LNCaP clone FGC (cell line): Measurements from ENCODE around the gene TOE1.
A peak's percentile ranks its signal among the peaks of the same experiment; 100 is the strongest.

Source experiments
- DNase-seq: peaks from one replicate; pipeline ENCODE4 v3.0.0-alpha.2; 2011; ENCODE audit warnings: low read depth
- H3K4me3 ChIP-seq: 2 replicates; pipeline ENCODE4 v1.5.1; 2011; ENCODE audit warnings: mild to moderate bottlenecking, low read depth, low read length, control low read depth
- TF ChIP-seq, protein P1 (sequence below): IDR thresholded peaks from 2 replicates; pipeline ENCODE4 v1.5.1; 2012; ENCODE audit warnings: mild to moderate bottlenecking; ENCODE audit not compliant: control insufficient read depth, insufficient read depth; ENCODE audit errors: extremely low read depth

The TOE1 gene

DNA sequence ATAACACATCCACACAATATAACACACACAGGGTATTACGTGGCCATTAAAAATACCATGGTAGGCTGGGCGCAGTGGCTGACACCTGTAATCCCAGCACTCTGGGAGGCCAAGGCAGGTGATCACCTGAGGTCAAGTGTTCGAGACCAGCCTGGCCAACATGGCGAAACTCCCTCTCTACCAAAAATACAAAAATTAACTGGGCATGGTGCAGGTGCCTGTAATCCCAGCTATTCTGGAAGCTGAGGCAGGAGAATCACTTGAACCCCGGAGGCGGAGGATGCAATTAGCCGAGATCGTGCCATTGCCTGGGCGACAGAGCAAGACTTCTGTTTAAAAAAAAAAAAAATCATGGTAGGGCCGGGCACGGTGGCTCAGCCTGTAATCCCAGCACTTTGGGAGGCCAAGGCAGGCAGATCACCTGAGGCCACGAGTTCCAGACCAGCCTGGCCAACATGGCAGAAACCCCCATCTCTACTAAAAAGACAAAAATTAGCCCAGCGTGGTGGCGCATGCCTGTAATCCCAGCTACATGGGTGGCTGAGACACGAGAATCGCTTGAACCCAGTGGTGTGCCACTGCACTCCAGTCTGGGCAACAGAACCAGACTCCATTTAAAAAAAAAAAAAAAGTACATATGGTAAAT is 37.3 kb upstream of the TOE1 start:
- H3K4me3 ChIP-seq = peak overlapping the region; percentile 73
- no peak for DNase-seq
- TF ChIP-seq, protein P1, sequence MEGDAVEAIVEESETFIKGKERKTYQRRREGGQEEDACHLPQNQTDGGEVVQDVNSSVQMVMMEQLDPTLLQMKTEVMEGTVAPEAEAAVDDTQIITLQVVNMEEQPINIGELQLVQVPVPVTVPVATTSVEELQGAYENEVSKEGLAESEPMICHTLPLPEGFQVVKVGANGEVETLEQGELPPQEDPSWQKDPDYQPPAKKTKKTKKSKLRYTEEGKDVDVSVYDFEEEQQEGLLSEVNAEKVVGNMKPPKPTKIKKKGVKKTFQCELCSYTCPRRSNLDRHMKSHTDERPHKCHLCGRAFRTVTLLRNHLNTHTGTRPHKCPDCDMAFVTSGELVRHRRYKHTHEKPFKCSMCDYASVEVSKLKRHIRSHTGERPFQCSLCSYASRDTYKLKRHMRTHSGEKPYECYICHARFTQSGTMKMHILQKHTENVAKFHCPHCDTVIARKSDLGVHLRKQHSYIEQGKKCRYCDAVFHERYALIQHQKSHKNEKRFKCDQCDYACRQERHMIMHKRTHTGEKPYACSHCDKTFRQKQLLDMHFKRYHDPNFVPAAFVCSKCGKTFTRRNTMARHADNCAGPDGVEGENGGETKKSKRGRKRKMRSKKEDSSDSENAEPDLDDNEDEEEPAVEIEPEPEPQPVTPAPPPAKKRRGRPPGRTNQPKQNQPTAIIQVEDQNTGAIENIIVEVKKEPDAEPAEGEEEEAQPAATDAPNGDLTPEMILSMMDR = no peak

DNA sequence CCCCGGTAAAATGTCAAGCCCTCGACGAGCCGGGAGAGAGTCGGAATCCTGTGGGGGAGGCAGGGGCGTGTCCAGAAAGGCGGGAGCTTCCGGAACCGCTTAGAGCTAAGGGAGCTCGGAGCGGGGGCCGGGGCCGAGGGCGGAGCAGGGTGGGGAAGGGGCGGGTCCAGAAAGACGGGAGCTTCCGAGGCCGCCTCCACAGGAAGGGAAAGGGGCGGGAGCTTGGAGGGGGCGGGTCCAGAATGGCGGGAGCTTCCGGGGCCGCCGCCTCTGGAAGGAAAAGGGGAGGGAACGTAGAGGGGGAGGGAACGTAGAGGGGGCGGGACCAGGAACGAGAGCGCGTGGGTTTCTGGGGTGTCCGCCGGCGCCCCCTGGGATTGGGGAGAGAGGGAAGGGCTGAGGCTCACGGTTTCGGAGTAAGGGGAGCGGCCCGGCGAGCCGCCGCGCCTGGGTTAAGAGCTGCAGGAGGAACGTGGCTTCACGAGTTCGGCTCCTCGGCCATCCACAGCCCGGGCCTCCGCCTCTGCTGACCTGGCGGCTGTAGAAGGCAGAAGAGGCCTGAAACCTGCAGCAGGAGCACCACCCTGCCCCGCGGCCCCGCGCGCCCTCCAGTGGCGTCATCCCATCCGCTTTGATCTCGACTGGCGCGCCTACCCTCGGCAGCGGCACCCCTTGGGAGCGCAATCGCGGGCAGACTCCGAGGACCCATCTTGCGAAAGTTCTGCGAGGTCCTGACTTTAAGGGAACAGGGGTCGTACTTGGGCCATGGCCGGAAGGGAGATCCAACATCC is 36.3 kb upstream of the TOE1 start:
- DNase-seq = peak; percentile 87
- TF ChIP-seq, protein P1 = peak; percentile 92
- H3K4me3 ChIP-seq = peak overlapping the region; percentile 73

- TF ChIP-seq, protein P1 = no peak
- peak overlapping the region; percentile 73 for H3K4me3 ChIP-seq
- no peak for DNase-seq
Measured at GRCh38 chr1:45304311-45305081, 35.5 kb upstream of the TOE1 start.

- H3K4me3 ChIP-seq = no peak overlapping the region
- no peak for DNase-seq
- TF ChIP-seq, protein P1 = no peak
Measured at GRCh38 chr1:45305231-45305630, 34.7 kb upstream of the TOE1 start.

DNA sequence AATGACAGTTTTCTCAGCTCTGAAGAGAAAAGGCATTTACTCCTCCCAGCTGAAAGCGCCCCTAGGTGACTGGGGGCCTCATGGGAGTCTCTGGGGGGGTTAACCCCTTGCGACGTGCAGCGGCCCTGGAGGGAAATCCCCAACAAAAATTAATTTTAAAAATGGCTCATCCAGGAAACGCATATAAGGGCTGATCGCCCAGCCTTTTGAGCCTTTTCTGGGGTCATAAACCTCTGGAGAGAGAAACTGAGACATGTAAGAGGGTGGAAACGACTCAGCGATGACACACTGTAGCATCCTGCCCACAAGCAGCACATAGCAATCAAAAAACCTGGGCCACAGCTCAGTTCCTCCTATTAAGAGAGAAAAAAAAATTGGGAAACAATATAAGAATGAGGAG is 33.7 kb upstream of the TOE1 start:
- TF ChIP-seq, protein P1 = no peak
- no peak for DNase-seq
- no peak overlapping the region for H3K4me3 ChIP-seq

GRCh38 chr1:45306905-45307304 is 33.1 kb upstream of the TOE1 start:
- TF ChIP-seq, protein P1 = no peak
- DNase-seq = no peak
- no peak overlapping the region for H3K4me3 ChIP-seq
